H1 (cell line): ENCODE measurements around the gene PKM. TPM values are rescaled to one million over a fixed set of nuclear protein-coding genes. Genes with fewer than 3 reads are reported as not detected.
A peak's percentile ranks its signal among the peaks of the same experiment; 100 is the strongest.

ENCODE experiments used
- CHD7 ChIP-seq: fragments of 300-600 bp; sonication (generic); IDR thresholded peaks from 2 replicates; pipeline ENCODE4 v1.7.1; 2012; ENCODE audit warnings: low read length, moderate library complexity, mild to moderate bottlenecking, inconsistent platforms; ENCODE audit not compliant: insufficient replicate concordance
- JUN ChIP-seq: IDR thresholded peaks from 2 replicates; pipeline ENCODE4 v1.6.1; 2011; ENCODE audit warnings: low read depth, mild to moderate bottlenecking, improper control_type of control experiment, low read length
- POLR2AphosphoS5 ChIP-seq: IDR thresholded peaks from 2 replicates; pipeline ENCODE4 v1.6.1; 2011; ENCODE audit warnings: low read depth, low read length
- RBBP5 ChIP-seq: IDR thresholded peaks from 2 replicates; pipeline ENCODE4 v1.7.1; 2012; ENCODE audit warnings: low read depth, mild to moderate bottlenecking, inconsistent platforms, low read length, moderate library complexity, borderline replicate concordance
- SIN3A ChIP-seq, 2 experiments: IDR thresholded peaks in 1 of 2; conservative IDR thresholded peaks in 1 of 2; 2 replicates each; pipeline ENCODE4 v1.6.1; 2011 to 2012; ENCODE audit warnings: low read length in 2 of 2, improper control_type of control experiment in 1 of 2, low read depth in 1 of 2, mild to moderate bottlenecking in 1 of 2
- TEAD4 ChIP-seq: IDR thresholded peaks from 2 replicates; pipeline ENCODE4 v1.6.1; 2012; ENCODE audit warnings: low read depth, low read length, inconsistent platforms, mixed read lengths
- polyA plus RNA-seq, 7 experiments: library from polyadenylated mRNA; depleted of rRNA in 3 of 7; stranded (reverse) in 5 of 7; unstranded in 2 of 7; fragments of >200 nt in 5 of 7; fragments of 200-250 nt in 2 of 7; gene quantifications; 1 replicate in 5 of 7; 2 replicates in 1 of 7; 4 replicates in 1 of 7; pipeline versions ENCODE4 v1.2.1 to v1.2.3, GENCODE V29; 2011 to 2013; ENCODE audit warnings: missing spikeins in 2 of 7, mixed read lengths in 2 of 7
- total RNA-seq: library from RNA; stranded (reverse); fragmentation: NEBNext Ultra II Directional; extraction: Animal tissue kit (Norgen Biotek cat#: 25700); gene quantifications from 2 replicates; pipeline ENCODE4 v1.2.1, GENCODE V29; 2021
- TF ChIP-seq, protein P1 (sequence below), 3 experiments: IDR thresholded peaks; 1 replicate in 2 of 3; 2 replicates in 1 of 3; pipeline versions ENCODE4 v1.5.1 to v1.6.1; 2011; ENCODE audit warnings: low read length in 3 of 3, mild to moderate bottlenecking in 3 of 3, inconsistent platforms in 2 of 3, low read depth in 1 of 3, moderate library complexity in 1 of 3; ENCODE audit not compliant: insufficient read depth in 1 of 3; ENCODE audit errors: control extremely low read depth in 1 of 3

The PKM gene
- total and polyA plus RNA-seq, 2 of the 8 experiments (the other 6 are each of a cell fraction or from before 2014, with no cell fraction given) = 780 to 856 TPM

- TF ChIP-seq CHD7 (no peak), SIN3A (conservative IDR thresholded peaks at IDR 0.05 in 1 of 2, IDR thresholded peaks at IDR 0.05 in 1 of 2; ENCODE audit: low read depth in 1 of 2, low read length in 2 of 2) (peak; percentile 65 to 80; a peak in 2 of 4 replicates), JUN (no peak), POLR2AphosphoS5 (peak; percentile 96), TEAD4 (peak; percentile 81), RBBP5 (0 out of 2 replicates have a peak, but pooled peaks have one; percentile 8)
- TF ChIP-seq, protein P1, sequence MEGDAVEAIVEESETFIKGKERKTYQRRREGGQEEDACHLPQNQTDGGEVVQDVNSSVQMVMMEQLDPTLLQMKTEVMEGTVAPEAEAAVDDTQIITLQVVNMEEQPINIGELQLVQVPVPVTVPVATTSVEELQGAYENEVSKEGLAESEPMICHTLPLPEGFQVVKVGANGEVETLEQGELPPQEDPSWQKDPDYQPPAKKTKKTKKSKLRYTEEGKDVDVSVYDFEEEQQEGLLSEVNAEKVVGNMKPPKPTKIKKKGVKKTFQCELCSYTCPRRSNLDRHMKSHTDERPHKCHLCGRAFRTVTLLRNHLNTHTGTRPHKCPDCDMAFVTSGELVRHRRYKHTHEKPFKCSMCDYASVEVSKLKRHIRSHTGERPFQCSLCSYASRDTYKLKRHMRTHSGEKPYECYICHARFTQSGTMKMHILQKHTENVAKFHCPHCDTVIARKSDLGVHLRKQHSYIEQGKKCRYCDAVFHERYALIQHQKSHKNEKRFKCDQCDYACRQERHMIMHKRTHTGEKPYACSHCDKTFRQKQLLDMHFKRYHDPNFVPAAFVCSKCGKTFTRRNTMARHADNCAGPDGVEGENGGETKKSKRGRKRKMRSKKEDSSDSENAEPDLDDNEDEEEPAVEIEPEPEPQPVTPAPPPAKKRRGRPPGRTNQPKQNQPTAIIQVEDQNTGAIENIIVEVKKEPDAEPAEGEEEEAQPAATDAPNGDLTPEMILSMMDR (IDR thresholded peaks at IDR 0.05; ENCODE audit: control extremely low read depth in 1 of 3, insufficient read depth in 1 of 3, low read depth in 1 of 3, low read length in 3 of 3) = no peak
Observed at GRCh38 chr15:72231066-72231832, at the start of gene PKM (continued).
